ENCODE results near the gene AGFG2. TPM values are rescaled to one million over a fixed set of nuclear protein-coding genes. Genes with fewer than 3 reads are reported as not detected.

Gene AGFG2
- total and polyA plus RNA-seq, 4 donors: 37.2 to 48.8 (median 42.3) TPM

GRCh38 chr7:100582041-100582579 lies 43.1 kb downstream of the AGFG2 start:
- TF ChIP-seq RAD21 (IDR thresholded peaks at IDR 0.05): no peak
- no peak for TF ChIP-seq SP1 (IDR thresholded peaks at IDR 0.05)
- no peak for TF ChIP-seq RXRA (IDR thresholded peaks at IDR 0.05)
- TF ChIP-seq, protein P1, sequence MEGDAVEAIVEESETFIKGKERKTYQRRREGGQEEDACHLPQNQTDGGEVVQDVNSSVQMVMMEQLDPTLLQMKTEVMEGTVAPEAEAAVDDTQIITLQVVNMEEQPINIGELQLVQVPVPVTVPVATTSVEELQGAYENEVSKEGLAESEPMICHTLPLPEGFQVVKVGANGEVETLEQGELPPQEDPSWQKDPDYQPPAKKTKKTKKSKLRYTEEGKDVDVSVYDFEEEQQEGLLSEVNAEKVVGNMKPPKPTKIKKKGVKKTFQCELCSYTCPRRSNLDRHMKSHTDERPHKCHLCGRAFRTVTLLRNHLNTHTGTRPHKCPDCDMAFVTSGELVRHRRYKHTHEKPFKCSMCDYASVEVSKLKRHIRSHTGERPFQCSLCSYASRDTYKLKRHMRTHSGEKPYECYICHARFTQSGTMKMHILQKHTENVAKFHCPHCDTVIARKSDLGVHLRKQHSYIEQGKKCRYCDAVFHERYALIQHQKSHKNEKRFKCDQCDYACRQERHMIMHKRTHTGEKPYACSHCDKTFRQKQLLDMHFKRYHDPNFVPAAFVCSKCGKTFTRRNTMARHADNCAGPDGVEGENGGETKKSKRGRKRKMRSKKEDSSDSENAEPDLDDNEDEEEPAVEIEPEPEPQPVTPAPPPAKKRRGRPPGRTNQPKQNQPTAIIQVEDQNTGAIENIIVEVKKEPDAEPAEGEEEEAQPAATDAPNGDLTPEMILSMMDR (IDR thresholded peaks at IDR 0.05; ENCODE audit: low read depth, low read length, missing input control): no peak
- no peak for TF ChIP-seq JUND (IDR thresholded peaks at IDR 0.05)
- TF ChIP-seq YY1 (IDR thresholded peaks at IDR 0.05): no peak
- no peak for TF ChIP-seq FOXA2 (IDR thresholded peaks at IDR 0.05)
- TF ChIP-seq, protein P2, sequence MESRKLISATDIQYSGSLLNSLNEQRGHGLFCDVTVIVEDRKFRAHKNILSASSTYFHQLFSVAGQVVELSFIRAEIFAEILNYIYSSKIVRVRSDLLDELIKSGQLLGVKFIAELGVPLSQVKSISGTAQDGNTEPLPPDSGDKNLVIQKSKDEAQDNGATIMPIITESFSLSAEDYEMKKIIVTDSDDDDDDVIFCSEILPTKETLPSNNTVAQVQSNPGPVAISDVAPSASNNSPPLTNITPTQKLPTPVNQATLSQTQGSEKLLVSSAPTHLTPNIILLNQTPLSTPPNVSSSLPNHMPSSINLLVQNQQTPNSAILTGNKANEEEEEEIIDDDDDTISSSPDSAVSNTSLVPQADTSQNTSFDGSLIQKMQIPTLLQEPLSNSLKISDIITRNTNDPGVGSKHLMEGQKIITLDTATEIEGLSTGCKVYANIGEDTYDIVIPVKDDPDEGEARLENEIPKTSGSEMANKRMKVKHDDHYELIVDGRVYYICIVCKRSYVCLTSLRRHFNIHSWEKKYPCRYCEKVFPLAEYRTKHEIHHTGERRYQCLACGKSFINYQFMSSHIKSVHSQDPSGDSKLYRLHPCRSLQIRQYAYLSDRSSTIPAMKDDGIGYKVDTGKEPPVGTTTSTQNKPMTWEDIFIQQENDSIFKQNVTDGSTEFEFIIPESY (IDR thresholded peaks at IDR 0.05): no peak
- no peak for TF ChIP-seq MAX (IDR thresholded peaks at IDR 0.05)
- Histone ChIP-seq H3K4me1 (ENCODE audit: control insufficient read depth in 4 of 4, insufficient read depth in 4 of 4, low read length in 3 of 4) (peaks cover 2 to 36% (median 23%) of the 10 kb centered on the region in 4 donors), H3K27ac (ENCODE audit: low read depth in 1 of 2, low read length in 2 of 2) (no peak overlapping the region), H3K4me3 (ENCODE audit: low read depth in 1 of 3, low read length in 3 of 3) (no peak overlapping the region), H3K36me3 (ENCODE audit: control insufficient read depth in 4 of 4, insufficient read depth in 3 of 4, low read depth in 1 of 4, low read length in 3 of 4) (peaks cover 25 to 46% (median 28%) of the 10 kb centered on the region in 4 donors), H3K9ac (ENCODE audit: low read depth in 1 of 2, low read length in 2 of 2) (no peak overlapping the region), H3K27me3 (ENCODE audit: control insufficient read depth in 4 of 4, insufficient read depth in 4 of 4, low read length in 3 of 4) (no peaks in the 10 kb centered on the region), H3K9me3 (ENCODE audit: control insufficient read depth in 4 of 4, low read length in 3 of 4) (no peaks in the 10 kb centered on the region)
- WGBS: 92% methylated on average over 20 of the region's 20 CpGs
- DNase-seq (ENCODE audit: low spot score): no peak

DNA sequence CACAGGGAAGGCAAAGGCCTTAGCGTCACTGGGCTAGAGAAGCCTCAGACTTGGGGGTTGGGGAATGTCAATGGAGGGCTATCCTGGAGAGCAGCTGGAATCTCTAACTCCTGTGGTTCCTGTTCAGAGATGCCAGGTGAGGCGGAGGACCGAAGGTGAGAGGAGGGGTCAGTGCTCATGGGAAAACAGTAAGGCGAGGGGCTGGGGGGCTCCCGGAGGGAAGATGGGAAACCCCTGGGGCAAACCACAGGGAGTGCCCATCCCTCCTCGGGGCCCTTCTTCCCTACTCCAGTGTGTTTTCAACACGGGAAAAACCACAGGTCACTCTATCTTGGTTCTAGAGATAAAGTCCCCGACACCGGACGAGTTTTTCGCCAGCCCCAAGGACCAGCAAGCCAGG lies 43.6 kb downstream of the AGFG2 start:
- peak overlapping the region; percentile 69 to 97 for H3K27ac ChIP-seq (ENCODE audit: low read depth in 1 of 2, low read length in 2 of 2)
- no peaks in the 10 kb centered on the region for H3K9me3 ChIP-seq (ENCODE audit: control insufficient read depth in 4 of 4, low read length in 3 of 4)
- DNase-seq (ENCODE audit: low spot score): no peak
- 77% methylated on average over 11 of the region's 11 CpGs for WGBS
- TF ChIP-seq FOXA1 (IDR thresholded peaks at IDR 0.05): no peak
- TF ChIP-seq FOXA2 (IDR thresholded peaks at IDR 0.05): no peak
- no peak for TF ChIP-seq SP1 (IDR thresholded peaks at IDR 0.05)
- TF ChIP-seq, protein P2 (IDR thresholded peaks at IDR 0.05): no peak
- no peak for TF ChIP-seq RXRA (IDR thresholded peaks at IDR 0.05)
- TF ChIP-seq NR2F2 (IDR thresholded peaks at IDR 0.05): no peak
- TF ChIP-seq RAD21 (IDR thresholded peaks at IDR 0.05): no peak
- TF ChIP-seq YY1 (IDR thresholded peaks at IDR 0.05): no peak
- no peak overlapping the region for H3K9ac ChIP-seq (ENCODE audit: low read depth in 1 of 2, low read length in 2 of 2)
- peaks cover 2 to 38% (median 23%) of the 10 kb centered on the region in 4 donors for H3K4me1 ChIP-seq (ENCODE audit: control insufficient read depth in 4 of 4, insufficient read depth in 4 of 4, low read length in 3 of 4)
- H3K4me3 ChIP-seq (ENCODE audit: low read depth in 1 of 3, low read length in 3 of 3): no peak overlapping the region
- peaks cover 23 to 43% (median 26%) of the 10 kb centered on the region in 4 donors for H3K36me3 ChIP-seq (ENCODE audit: control insufficient read depth in 4 of 4, insufficient read depth in 3 of 4, low read depth in 1 of 4, low read length in 3 of 4)
- no peaks in the 10 kb centered on the region for H3K27me3 ChIP-seq (ENCODE audit: control insufficient read depth in 4 of 4, insufficient read depth in 4 of 4, low read length in 3 of 4)

Data from liver (tissue), 9 donors.